ENCODE results near the gene TCF7L1.
"Not testable (repeated sequence)": the region's sequence is repeated elsewhere in the genome, so short reads cannot be mapped to it uniquely, and the experiment has no call there.

Gene TCF7L1

GRCh38 chr2:85145116-85145820 lies 12.1 kb downstream of the TCF7L1 start:
- no peak for TF ChIP-seq CTCF (IDR thresholded peaks at IDR 0.05; ENCODE audit: low read depth, low read length)

DNA sequence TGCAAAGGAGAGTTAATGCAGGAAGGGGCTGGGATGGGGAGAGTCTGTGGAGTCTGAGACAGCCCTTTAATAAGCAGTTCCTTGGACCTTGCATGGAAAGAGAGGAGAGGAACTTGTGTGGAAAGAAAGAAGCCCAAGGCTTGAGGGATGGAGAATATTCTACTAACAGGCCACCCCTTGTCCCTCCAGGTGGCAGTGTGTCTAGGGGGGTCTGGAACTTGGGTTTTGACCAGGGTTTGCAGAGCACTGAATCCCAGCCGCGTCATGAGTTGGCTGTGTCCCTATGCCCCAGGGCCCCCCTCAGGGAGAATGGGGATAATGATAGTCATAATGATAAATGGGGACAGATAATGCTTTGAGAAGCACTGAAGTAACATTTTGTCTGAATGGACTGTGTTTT lies 15.0 kb downstream of the TCF7L1 start:
- no peak for TF ChIP-seq CTCF (IDR thresholded peaks at IDR 0.05; ENCODE audit: low read depth, low read length)

More at GRCh38 chr2:85145116-85145820, 12.1 kb downstream of the TCF7L1 start:
- DNase-seq (ENCODE audit: extremely low read depth, low read depth) = no peak

DNA sequence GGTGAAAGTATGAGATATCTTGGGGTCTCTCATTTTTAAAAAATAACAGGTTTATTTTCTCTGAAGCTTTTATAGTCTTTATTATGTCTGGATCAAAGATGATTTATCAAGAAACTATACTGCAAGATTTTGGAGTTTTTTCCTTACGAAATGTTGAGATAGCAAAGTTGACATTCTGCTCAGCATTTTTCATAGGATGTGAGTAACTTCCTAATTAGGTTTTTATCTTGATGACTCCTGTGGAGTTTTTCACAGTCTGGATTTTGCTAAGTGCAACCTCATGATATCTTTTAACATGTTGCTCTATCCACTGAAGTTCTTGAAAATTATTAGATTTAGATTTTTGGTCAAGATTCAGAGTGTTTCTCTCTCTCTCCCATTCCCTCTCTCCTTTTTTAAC lies 17.8 kb downstream of the TCF7L1 start:
- TF ChIP-seq CTCF (IDR thresholded peaks at IDR 0.05; ENCODE audit: low read depth, low read length) = no peak
- DNase-seq (ENCODE audit: extremely low read depth, low read depth) = no peak

More for the DNA sequence above, 15.0 kb downstream of the TCF7L1 start:
- no peak for DNase-seq (ENCODE audit: extremely low read depth, low read depth)

- no peak for DNase-seq (ENCODE audit: extremely low read depth, low read depth)
- TF ChIP-seq CTCF (IDR thresholded peaks at IDR 0.05; ENCODE audit: low read depth, low read length) = no peak
Observed at GRCh38 chr2:85152895-85153294, 19.7 kb downstream of the TCF7L1 start.

DNA sequence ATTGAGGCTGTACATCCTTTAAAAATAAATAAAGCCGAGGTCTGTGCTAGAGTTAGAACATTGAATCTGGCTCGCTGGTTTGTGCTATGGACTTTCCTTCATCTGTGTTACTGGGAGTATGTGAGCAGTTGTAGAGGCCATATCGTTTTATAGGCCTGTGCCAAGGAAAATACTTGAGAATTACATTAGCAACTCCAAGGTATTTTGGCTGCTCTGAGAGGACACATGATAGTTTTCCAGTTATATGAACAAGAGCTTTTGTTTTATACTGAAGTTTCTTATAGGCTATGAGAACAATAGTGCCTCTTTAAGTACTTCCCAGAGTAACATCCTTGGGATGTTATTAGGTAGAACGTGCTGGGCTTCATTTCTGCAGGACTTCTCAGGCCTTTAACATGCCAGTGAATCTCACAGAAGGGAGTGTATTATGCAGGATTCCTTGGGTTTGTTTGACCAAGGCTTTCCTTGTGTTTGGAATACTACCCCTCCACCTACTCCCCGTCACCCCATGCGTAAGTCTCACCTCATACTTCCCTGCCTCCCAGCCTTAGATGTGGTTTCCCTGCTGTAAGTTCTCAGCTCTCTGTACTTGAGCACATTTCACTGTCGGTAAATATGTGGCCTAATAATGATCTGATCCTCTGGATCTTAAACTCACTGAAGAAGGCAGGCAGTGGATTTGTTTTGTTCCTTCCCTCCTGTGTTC lies 21.0 kb downstream of the TCF7L1 start:
- TF ChIP-seq CTCF (IDR thresholded peaks at IDR 0.05; ENCODE audit: low read depth, low read length) = no peak
- DNase-seq (ENCODE audit: extremely low read depth, low read depth) = no peak

DNA sequence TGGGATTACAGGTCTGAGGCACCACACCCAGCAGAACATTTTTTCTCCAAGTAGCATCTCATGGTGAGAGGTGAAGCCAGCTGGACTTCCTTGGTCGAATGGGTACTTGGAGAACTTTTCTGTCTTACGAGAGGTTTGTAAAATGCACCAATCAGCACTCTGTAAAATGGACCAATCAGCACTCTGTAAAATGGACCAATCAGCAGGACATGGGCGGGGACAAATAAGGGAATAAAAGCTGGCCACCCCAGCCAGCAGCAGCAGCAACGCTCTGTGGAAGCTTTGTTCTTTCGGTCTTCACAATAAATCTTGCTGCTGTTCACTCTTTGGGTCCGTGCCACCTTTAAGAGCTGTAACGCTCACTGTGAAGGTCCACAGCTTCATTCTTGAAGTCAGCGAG lies 21.9 kb downstream of the TCF7L1 start:
- DNase-seq (ENCODE audit: extremely low read depth, low read depth) = not testable (repeated sequence)

DNA sequence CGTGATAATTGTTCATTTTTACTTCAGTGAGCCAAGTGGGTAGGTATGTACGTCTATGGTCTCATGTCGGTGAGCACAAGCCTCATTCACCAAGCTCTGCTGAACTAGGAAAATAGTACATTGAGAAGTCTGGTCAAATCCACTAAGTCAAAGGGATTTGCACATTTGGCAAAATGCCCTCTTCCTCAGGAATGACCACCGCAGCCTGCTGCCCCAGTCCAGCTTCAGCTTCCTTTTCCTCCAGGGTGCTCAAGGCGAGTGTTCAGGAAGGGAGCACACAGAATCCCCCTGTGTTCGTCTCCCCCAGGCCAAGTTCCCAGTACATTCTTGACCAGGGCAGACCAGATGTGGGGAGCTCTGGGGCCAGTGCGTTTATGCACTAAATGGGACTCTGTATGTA lies 23.0 kb downstream of the TCF7L1 start:
- no peak for DNase-seq (ENCODE audit: extremely low read depth, low read depth)
- no peak for TF ChIP-seq CTCF (IDR thresholded peaks at IDR 0.05; ENCODE audit: low read depth, low read length)
